Amygdala (tissue), 56 donors: ENCODE measurements around the gene TYSND1.
A peak's percentile ranks its signal among the peaks of the same experiment; 100 is the strongest.
"Not testable (repeated sequence)": the region's sequence is repeated elsewhere in the genome, so short reads cannot be mapped to it uniquely, and the experiment has no call there.

Experiments used
- DNase-seq, 56 donors: peaks; one replicate each; lab custom pipeline; 2025; lab: John Stamatoyannopoulos, UW

TYSND1 gene, protein sequence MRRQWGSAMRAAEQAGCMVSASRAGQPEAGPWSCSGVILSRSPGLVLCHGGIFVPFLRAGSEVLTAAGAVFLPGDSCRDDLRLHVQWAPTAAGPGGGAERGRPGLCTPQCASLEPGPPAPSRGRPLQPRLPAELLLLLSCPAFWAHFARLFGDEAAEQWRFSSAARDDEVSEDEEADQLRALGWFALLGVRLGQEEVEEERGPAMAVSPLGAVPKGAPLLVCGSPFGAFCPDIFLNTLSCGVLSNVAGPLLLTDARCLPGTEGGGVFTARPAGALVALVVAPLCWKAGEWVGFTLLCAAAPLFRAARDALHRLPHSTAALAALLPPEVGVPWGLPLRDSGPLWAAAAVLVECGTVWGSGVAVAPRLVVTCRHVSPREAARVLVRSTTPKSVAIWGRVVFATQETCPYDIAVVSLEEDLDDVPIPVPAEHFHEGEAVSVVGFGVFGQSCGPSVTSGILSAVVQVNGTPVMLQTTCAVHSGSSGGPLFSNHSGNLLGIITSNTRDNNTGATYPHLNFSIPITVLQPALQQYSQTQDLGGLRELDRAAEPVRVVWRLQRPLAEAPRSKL

DNA sequence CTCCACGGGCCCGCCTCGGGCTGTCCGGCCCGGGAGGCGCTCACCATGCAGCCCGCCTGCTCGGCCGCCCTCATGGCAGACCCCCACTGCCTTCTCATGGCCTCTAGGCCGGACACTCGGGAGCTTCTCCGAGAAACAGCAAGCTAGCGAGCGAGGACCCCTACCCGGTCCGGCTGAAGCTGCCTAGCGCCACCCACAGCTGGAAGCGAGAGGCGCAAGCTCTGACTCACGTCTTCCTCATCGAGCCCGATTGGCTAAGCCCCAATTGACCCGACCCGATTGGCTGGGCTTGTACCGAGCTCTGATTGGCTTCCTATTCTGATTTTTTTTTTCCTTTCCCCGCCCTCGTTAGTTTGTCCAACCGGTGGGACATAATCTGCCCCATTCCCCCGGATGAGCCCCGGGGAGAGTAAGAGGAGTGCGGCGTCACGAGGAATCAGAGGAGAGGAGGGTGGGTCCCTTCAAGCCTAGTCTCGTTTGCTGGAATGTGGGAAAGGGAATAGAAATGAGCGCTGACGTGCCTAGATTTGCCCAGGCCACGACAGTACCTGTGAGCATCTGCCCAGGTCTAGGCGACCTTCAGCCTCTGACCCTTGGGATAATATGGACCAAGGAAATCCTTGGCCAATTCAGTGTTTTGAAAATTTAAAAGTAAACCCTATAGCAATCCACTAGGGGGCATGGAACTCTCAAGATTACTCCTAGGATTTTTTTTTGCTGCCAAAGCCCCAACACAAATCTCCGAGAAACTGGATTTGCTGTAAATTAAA, at the start of gene TYSND1:
TSS of gene TYSND1 (minus strand) at position 212 of the 770 bp plus-strand sequence. CDS start at position 98, 114 bp downstream.
- DNase-seq: peak; percentile 55 to 98 (median 93)

DNA sequence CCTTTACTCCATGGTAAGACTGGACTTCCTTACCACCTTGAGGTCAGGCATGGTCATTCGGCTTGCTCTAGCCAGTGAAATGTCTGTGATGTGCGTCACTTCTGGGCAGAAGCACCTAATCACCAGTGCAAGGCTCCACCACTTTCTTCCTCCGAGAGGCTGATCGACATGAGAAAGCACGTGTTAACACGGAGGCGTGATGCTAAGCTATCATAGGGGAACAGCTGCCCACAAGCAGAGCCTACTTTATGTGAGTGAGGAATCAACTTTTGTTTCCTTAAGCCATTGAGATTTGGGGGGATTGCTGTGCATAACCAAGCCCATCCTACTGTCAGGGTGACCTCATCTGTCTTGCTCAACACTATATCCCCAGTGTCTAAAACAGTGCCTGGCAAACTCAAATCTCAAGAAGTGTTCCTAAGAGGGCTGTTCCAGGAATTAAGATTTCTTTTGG, 46.9 kb upstream of the TYSND1 start:
- DNase-seq: no peak

DNA sequence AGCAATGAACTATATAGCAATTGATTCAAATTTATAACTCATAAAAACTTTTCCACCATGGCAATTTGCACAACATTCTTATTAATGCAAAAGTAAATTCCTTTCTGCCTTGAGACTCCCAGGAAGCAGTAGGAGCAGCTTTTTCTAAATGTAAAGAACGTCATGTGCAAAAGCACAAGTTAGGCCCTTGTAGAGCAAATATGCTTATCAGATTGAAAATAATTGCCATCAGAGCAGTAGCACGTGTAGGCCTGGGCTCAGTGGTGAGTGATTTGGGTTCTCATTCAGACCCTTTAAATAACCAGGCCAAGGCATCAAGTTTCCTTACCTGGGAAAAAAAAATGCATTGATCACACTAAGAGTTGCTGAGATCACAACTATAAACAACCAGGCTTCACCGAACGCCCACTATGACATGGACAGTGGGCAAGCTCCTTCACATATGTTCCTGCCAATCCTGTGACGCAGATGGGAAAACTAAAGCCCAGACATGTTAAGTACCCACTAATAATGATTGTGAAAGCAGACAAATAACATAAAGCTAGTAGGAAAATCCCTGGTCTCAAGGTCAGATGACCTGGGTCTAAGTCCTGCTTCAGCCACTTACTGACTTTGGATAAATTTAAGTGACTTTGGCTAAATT, 45.9 kb upstream of the TYSND1 start:
- no peak for DNase-seq

DNA sequence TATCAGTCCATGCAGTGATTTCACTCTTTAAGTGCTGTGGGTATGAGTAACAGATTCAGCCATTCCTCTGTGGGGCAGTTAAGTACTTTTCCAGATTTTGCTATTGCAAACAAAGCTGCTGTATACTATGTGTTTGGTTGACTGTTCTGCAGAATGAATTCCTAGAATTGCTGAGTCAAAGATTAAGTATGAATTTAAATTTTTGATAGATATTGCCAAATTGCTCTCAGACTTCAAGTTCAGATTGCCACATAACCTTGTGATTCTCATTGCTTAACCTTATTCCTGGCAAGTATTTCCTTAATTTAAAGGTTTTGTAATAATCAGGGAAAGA, 45.4 kb upstream of the TYSND1 start:
- no peak for DNase-seq

DNA sequence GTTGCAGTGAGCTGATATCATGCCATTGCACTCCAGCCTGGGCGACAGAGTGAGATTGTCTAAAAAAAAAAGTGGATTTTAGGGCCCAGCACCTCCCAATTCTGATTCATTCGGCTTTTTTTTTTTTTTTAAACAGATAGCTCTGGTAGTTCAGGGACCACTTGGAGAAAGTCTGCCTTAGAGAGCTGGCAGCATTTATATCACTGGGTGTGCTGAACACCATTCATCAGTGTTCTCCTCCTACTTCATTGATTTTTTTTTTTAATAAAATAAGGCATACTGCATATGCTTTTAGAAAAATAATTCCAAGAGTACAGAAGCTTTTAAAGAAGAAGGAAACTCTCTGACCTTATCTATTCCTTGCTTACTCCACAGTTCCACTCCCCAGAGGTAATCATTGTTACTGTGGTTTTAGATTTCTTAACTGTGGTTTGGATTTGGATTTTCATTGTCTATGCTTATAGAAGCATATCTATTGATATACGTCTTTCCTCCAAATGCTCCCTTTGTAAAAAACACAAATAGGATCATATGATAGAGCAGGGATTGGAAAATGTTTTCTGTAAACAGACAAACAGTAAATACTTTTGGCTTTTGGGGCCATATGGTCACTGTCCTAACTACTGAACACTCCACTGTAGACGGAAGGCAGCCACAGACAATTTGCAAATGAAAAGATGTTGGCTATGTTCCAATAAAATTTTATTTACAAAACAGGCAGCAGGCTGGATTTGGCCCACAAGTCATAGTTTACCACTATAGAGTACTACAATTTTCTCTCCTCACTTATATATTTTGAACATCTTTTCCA, 44.9 kb upstream of the TYSND1 start:
- no peak for DNase-seq

DNA sequence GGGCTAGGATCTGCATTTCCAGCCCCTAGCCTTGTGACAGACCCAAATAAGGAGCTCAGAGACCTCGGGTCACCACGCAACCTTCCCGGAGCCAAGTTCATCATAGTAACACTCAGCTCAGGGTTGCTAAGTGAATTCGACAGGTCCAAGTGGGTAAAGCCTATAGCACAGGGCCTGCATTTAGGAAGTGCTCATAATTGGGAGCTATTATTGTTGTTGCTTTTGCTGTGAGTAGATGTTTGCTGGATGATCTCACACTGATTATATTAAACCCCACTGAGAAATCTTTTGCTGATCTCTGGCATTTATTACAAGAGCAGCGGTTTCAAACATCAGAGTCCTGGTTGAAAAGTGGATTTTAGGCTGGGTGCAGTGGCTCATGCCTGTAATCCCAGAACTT, 44.1 kb upstream of the TYSND1 start:
- DNase-seq: no peak

DNA sequence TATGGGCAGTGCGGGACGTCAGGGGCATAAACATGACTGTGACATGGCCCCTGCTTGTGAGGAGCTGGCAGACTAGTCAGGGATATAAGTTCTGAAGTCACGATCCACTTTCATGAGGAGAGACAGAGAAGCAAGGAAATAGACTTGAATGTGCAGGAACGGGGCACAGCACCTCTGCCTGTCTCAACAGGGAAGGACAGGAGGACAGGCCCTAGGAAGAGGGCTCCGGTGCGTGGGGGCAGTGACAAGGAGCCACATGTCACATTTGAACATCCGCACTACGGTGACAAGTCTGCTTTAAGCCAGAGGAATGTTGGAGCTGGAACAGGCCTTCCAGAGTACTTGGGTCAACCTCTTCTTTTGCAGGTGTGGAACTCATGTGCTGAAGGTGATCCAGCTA, 43.6 kb upstream of the TYSND1 start:
- DNase-seq: no peak

DNA sequence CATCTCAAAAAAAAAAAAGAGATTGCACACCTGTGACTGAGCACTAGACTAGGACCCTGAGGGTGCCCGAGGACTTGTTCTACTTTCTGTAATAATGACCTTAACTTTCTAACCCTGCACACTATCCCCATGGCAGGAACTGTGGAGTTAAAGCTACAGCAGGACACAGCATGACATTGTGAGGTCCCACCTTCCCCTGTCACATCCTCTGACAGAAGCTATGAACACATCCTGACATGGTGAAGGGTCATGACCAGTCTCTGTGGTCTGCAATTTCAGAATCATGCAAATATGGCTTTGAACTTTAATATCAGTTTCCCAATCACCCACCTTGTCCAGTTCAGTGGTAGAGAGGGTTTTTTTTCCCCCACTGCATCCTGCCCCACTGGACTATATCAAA, 42.3 kb upstream of the TYSND1 start:
- DNase-seq: no peak

DNA sequence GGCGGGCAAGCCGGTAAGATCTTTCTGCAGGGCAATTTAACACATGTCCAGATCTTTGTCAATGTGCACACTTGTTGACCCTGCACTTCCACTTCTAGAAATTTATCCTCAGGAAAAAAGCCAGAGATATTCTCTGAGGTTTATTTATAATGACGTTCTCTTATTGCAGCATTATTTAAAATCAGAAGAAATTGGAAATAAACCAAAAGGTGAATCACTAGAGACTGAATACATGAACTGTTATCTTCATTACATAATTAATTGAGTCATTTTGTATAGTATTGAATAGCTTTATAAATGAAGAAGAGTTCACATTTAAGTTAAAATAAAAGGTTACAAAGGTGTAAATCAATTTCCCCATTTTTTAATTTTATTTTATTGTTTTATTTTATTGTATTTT, 40.1 kb upstream of the TYSND1 start:
- no peak for DNase-seq

DNA sequence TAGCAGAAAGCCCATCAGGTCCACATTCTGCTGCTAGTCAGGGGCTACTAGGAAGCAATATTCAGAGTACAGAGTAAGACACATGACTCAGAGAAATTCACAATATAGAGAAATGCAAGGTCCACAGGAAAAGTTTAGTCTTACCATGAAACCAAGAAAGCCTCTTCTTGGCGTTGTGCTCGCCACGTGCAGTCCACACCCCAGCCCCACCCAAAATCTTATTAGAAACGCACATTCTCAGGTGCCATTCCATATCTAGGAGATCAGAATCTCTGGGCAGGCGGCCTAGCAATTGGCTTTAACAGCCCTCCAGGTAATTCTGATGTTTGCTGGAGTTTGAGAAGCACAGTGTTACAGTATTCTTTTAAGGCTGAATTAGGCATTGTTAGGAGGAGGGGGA, 39.6 kb upstream of the TYSND1 start:
- no peak for DNase-seq

DNA sequence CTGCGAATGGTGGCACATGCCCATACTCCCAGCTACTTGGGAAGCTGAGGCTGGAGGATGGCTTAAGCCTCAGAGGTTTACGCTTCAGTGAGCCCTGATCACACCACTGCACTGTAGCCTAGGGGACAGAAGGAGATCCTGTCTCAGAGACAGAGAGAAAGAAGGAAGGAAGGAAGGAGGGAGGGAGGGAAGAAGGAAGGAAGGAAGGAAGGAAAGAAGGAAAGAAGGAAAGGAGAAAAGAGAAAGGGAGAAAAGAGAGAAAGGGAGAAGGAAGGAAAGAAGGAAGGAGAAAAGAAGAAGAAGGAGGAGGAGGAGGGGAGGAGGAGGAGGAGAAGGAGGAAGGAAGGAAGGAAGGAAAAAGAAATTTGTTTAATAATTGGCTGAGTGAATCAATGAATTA, 36.8 kb upstream of the TYSND1 start:
- DNase-seq: no peak

DNA sequence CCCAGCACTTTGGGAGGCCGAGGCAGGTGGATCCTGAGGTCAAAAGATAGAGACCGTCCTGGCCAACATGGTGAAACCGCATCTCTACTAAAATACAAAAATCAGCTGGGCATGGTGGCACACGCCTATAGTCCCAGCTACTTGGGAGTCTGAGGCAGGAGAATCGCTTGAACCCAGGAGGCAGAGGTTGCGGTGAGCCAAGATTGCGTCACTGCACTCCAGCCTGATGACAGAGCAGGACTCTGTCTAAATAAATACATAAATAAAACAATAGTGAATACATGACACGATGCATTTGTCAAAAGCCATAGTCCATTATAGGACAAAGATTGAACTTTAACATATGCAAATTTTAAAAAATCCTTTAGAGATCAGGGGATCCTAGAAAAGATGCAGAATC, 32.7 kb upstream of the TYSND1 start:
- not testable (repeated sequence) for DNase-seq

DNA sequence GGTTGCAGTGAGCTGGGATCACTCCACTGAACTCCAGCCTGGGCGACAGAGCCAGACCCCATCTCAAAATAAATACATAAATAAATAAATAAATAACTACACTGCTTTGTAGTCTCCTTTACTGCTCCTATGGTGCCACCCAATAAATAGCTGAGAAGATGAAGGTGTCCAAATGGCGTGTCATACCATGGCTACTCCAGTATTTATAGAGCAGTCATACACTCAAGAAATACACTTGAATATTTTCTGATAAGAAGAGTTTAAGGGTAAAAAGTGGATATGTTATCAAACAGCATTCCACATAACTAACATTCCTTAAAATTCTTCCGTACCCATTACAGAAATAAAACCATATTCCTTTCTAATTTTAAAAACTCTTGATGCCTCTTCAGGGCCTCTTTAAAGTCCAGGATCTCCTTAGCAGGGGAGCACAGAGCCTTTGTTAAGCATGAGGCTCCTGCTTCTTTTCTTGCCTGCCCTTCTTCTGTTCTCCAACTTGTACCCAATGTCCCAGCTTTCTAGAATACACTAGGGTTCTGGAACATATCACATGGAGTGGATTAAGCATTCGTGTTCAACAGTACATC, 31.7 kb upstream of the TYSND1 start:
- DNase-seq: no peak

DNA sequence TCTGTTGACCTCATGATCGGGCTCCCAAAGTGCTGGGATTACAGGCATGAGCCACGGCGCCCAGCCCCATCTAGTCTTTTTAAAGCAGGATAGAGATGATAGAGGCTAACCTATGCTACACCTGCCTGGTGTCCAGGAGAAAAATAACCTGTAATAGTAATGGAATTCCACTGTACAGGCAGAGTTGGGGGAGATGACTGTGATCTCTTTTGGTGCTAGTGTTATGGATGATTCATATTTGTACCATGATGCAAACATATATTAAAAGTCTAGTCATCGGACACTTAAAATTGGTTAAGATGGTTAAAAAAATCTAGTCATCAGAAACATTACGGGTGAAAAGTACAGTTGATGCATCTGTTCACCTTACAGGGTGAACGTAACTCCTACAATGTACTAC, 29.9 kb upstream of the TYSND1 start:
- no peak for DNase-seq

DNA sequence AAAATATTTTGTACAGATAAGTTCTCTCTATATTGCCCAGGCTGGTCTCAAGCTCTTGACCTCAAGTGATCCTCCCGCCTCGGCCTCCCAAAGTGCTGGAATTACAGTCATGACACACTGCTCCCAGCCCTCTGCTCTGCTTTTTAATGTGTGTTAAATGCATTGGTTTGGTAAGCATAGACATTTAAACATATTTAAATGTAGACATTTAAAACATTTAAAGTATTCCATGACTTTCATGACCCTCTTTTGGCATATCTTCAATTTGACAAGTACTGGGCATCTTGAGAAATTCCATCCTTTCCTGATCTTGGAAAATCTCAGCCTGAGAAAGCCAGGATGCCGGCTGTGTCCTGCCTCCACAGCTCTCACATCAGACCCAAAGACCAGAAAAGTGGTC, 29.0 kb upstream of the TYSND1 start:
- no peak for DNase-seq

DNA sequence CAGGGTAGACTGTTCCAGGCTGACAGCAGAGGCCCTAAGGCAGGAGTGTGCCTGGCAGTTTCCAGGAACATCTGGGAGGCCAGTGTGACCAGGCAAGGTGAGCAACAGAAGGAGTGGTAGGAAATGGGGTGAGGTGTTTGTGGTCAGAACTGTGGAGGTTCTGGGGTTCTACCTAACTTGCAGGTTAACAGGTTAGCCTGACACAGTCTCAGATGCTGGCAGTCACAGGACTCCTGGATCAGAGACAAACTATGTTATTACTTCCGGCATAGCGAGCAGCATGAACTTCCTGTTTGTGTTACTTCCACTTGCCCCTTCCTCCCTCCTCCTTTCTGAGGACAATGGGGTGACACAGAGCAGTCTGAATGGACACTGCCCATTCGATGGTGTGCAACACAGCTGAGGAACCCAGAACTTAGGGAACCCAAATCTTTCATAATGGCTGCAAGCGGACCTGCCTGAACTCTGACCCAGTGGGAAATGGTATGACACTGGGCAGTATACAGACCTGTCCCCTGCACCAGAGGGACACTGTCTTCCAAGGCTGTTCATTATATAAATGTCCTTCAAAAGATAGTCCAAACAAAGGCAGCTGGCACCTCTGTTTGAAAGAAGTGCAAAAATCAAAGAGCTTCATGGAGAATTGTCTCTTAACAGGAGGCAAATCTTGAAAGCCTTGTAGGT, 27.7 kb upstream of the TYSND1 start:
- DNase-seq: peak in 6 of 56 donors; percentile 7 to 17 (median 14)

DNA sequence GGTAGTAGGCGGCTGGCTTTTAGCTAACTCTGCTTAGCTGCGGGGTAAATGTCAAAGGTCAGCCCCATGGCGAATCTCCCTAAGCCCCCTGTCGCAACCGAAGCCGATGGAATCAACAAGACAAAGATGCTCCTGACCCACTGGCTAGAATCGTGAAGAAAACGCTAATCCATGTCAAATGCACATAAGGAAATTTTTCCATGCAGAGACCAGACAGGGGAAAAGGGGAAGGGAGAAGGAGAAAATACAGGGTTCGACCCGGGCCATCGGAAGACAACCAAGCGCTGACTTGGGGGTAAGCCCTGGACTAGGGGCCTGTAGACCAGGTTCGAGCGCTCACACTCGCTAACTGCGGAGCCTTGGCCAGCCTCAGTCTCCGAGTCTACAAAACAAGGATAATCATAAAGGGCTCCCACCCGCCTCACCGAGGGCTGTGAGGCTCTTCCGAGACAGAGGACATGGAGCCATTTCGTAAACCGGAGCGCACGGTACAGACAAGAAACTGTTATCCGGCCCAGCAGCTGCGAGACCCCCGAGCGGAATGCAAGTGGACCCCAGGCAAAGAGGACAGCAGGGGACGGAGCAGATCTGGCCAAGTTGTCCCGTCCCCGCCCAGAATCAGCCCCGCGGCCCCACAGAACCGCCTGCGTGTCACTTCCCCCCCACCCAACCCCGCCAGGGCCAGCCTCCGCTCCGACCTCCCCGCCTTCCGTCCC, 23.3 kb upstream of the TYSND1 start:
- DNase-seq: peak in 2 of 56 donors; percentile 60 to 67

DNA sequence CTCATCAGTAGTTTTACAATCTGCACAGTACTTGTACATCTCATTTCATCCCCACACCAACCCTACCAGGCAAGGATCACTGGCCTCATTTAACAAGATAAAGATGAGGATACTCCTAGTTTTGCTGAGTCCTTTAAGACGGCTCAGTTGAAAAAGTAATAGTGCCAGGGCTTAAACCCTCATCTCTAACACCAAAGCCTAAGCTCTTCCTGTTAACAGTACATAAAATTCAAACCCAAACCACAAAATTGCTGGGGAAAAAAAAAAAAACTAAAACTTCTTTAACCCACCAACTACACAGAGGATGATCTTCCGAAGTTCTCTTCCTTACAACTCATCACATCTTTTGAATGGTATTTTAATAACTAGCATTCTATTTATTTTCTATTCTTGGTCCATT, 22.5 kb upstream of the TYSND1 start:
- DNase-seq: no peak

DNA sequence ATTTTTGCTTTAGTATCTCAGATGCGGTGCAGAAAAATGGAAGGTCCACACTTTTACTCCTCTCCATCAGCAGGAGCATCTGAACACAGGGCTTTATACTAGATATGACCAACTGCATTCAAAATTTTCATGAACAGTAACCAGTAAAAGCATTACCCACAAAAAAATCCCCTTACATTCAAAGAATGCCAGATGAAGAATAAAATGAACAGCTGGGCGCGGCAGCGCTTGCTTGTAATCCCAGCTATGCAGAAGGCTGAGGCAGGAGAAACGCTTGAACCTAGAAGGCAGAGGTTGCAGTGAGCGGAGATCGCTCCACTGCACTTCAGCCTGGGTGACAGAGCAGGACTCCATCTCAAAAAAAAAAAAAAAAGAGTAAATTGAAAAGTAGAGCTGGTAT, 20.7 kb upstream of the TYSND1 start:
- no peak for DNase-seq
